Erythroblast (primary cell): ENCODE results near the gene ZBTB42.

Source experiments
- GATA1 ChIP-seq: IDR thresholded peaks from 2 replicates; pipeline ENCODE4 v1.6.1; 2011; ENCODE audit warnings: low read depth, mild to moderate bottlenecking, control low read depth, low read length, moderate library complexity
- POLR2A ChIP-seq: IDR thresholded peaks from 2 replicates; pipeline ENCODE4 v1.6.1; 2011; ENCODE audit warnings: mild to moderate bottlenecking, low read length

DNA sequence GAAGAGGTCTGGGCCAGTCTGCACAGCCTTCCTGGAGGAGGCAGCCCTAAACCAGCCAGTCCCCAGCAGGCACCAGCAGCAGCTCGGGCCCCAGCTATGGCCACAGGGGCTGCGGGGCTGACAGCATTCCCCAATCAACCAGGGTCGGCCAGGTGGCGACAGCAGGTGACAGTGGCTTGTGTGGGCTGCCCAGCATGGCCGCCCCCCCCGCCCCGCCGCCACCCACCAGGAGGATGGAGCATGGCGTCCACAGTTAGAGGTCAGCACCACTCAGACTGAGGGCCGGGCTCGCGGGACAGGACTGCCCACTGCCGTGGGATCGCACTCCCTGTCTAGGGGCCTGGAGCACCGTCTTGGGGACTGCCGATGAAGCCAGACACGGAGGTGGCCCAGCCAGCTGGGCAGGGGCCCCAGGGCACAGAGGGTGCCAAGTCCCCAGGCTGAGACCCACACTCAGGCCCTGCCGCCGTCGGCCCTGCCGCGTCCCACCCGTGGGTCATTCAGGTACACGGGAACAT, 20.3 kb upstream of the ZBTB42 start:
- TF ChIP-seq POLR2A (no peak), GATA1 (no peak)
